Measurements from ENCODE around the gene CTSE. TPM values are rescaled to one million over a fixed set of nuclear protein-coding genes. Genes with fewer than 3 reads are reported as not detected.

CTSE gene
- total RNA-seq, 1 donor from 2014 or later, result not detected

- no peak for DNase-seq (ENCODE audit: low spot score)
- intact Hi-C loops (cut with DNase I), result no loop called here
Measured at GRCh38 chr1:205961405-205961804, 62.3 kb downstream of the CTSE start.

GRCh38 chr1:205959789-205960188, 63.9 kb downstream of the CTSE start:
- intact Hi-C loops (cut with DNase I), result no loop called here
- no peak for DNase-seq (ENCODE audit: low spot score)

Other genes starting within 250 kb of the CTSE start
- 21.3 TPM for gene RAB29, start 248.4 kb downstream of the CTSE start, total RNA-seq
- gene SLC41A1, start 210.7 kb downstream of the CTSE start, total RNA-seq, result 238 TPM
- gene PM20D1, start 173.8 kb downstream of the CTSE start, total RNA-seq, result 1.7 TPM
- gene SLC26A9, start 80.4 kb downstream of the CTSE start, total RNA-seq, result 9.8 TPM
- gene RAB7B, start 20.5 kb downstream of the CTSE start, total RNA-seq, result 2.1 TPM
- gene RHEX, start 29.3 kb upstream of the CTSE start, total RNA-seq, result 0.24 TPM
- gene AVPR1B, start 93.5 kb upstream of the CTSE start, total RNA-seq, result not detected
- gene FAM72A, start 178.9 kb upstream of the CTSE start, total RNA-seq, result 0.35 TPM
- 15.0 TPM for gene SRGAP2, start 179.6 kb upstream of the CTSE start, total RNA-seq

All from cardiac septum (tissue), 1 donor.